Measurements from ENCODE around the gene ODC1.
"Not testable (repeated sequence)": the region's sequence is repeated elsewhere in the genome, so short reads cannot be mapped to it uniquely, and the experiment has no call there.

Gene ODC1

GRCh38 chr2:10447895-10448575, at the start of gene ODC1:
Gene ODC1, minus strand, starts transcription at chr2:10448327. Its CDS starts 3,295 bp downstream, at chr2:10445032.
- no peaks in the 10 kb centered on the region for H3K27me3 Mint-ChIP-seq
- H3K36me3 Mint-ChIP-seq (ENCODE audit: low read depth): peaks cover 37% of the 10 kb centered on the region
- peak within 1 kb of the TSS; percentile 97 for H3K27ac Mint-ChIP-seq
- H3K4me1 Mint-ChIP-seq (ENCODE audit: low read depth): peaks cover 59% of the 10 kb centered on the region
- peak within 1 kb of the TSS; percentile 94 for H3K4me3 Mint-ChIP-seq
- no peaks in the 10 kb centered on the region for H3K9me3 Mint-ChIP-seq

GRCh38 chr2:10497797-10498251, 49.7 kb upstream of the ODC1 start:
- Mint-ChIP-seq H3K27ac (no peak overlapping the region), H3K9me3 (no peaks in the 10 kb centered on the region), H3K4me1 (ENCODE audit: low read depth) (peaks cover 31% of the 10 kb centered on the region), H3K4me3 (no peak overlapping the region), H3K27me3 (peaks cover 18% of the 10 kb centered on the region), H3K36me3 (ENCODE audit: low read depth) (no peaks in the 10 kb centered on the region)

GRCh38 chr2:10495988-10496313, 47.8 kb upstream of the ODC1 start:
- Mint-ChIP-seq H3K36me3 (ENCODE audit: low read depth) (no peaks in the 10 kb centered on the region), H3K4me3 (no peak overlapping the region), H3K27ac (no peak overlapping the region), H3K9me3 (no peaks in the 10 kb centered on the region), H3K4me1 (ENCODE audit: low read depth) (peaks cover 31% of the 10 kb centered on the region), H3K27me3 (peaks cover 18% of the 10 kb centered on the region)

DNA sequence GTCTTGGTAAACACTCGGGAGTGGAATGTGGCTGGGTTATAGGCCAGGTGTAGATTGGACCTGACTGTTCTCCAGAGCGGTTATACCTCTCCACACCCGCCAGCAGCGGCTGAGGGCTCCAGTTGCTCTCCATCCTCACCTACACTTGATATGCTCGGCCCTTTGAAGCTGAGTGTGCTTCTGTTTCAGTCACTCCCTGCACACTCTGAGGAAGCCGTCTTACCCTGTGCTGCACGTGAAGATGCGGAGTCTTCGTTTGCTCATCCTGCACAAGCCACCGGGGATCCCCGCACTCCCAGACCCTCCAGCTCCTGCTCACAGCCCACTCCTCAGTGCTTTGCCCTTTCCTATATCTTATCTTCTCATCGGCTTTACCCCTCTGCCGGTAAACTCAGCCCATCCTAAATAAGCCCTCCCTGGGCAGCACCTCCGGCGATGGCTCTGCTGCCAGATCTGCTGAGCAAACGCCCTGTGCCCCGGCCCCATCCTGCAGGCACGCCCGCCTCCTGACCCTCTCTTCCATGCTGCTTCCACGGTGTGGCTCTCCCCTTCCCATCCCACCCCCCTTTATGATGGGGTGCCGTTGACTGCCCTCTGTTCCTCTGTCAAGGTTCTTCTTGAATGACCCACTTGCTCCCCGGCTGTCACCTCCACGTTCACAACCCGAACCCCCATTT, 47.3 kb upstream of the ODC1 start:
- Mint-ChIP-seq H3K4me1 (ENCODE audit: low read depth) (peaks cover 31% of the 10 kb centered on the region), H3K27me3 (peaks cover 18% of the 10 kb centered on the region), H3K36me3 (ENCODE audit: low read depth) (no peaks in the 10 kb centered on the region), H3K4me3 (no peak overlapping the region), H3K27ac (no peak overlapping the region), H3K9me3 (no peaks in the 10 kb centered on the region)

- Mint-ChIP-seq H3K4me3 (no peak overlapping the region), H3K36me3 (ENCODE audit: low read depth) (no peaks in the 10 kb centered on the region), H3K27ac (no peak overlapping the region), H3K27me3 (peaks cover 23% of the 10 kb centered on the region), H3K9me3 (no peaks in the 10 kb centered on the region), H3K4me1 (ENCODE audit: low read depth) (peaks cover 31% of the 10 kb centered on the region)
These were observed 46.4 kb upstream of the ODC1 start for GRCh38 chr2:10494351-10495066.

DNA sequence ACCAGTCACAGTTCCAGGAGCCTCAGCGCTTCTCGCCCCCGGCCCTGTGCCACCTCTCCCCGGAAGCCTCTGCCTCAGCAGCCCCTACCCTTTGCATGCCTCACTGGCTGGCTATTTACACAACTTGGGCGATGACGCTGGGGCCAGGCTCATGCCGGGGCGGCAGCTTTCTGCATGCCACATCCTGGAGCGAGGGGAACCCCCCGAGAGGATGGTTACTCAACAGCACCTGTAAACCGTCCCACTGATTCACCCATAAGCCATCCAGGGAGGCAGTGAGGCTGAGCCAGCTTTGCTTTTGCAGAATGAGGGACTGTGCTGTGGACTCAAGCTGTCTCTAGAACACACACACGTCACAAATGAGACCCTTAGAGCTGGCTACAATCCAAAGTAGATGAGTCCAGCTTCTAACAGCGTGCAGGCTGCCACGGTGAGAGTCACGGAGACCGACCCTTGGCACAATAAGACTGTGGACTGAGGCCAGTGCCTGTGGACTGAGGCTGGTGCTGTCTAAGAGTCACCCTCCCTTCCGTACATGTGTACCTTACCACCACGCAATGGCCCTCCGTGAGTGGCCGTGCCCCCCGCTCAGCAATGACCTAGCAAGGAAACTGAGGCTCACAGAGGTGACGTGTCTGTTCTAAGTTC, 45.6 kb upstream of the ODC1 start:
- peaks cover 23% of the 10 kb centered on the region for H3K27me3 Mint-ChIP-seq
- no peaks in the 10 kb centered on the region for H3K9me3 Mint-ChIP-seq
- no peaks in the 10 kb centered on the region for H3K36me3 Mint-ChIP-seq (ENCODE audit: low read depth)
- no peak overlapping the region for H3K4me3 Mint-ChIP-seq
- peak overlapping the region; percentile 31 for H3K27ac Mint-ChIP-seq
- peaks cover 33% of the 10 kb centered on the region for H3K4me1 Mint-ChIP-seq (ENCODE audit: low read depth)

- Mint-ChIP-seq H3K36me3 (ENCODE audit: low read depth) (no peaks in the 10 kb centered on the region), H3K9me3 (no peaks in the 10 kb centered on the region), H3K4me3 (no peak overlapping the region), H3K4me1 (ENCODE audit: low read depth) (peaks cover 35% of the 10 kb centered on the region), H3K27me3 (peaks cover 23% of the 10 kb centered on the region), H3K27ac (peak overlapping the region; percentile 31)
These were observed 45.0 kb upstream of the ODC1 start for GRCh38 chr2:10493075-10493633.

DNA sequence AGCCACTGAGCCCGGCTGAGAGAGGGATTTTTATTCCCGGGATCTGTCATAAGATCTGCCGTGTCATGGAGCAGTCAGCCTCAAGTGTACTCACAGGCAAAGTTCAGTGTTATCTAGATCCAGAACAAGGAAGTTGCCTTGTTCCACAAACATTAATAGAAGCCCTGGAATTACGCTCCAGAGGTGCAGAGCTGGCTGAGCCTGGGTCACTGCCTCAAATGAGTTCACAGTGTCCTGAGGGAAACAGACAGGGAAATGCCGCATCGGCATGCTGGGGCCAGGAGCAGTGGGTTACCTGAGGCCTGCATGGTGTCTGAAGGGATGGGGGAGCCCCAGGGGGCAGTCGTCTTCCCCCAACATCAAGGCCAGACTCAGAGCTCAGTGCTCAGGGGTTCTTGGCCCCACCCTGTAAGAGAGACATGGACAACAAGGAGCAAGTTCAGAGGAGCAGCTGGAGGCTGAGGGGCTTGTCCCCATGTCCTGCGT, 42.7 kb upstream of the ODC1 start:
- no peak overlapping the region for H3K27ac Mint-ChIP-seq
- H3K4me1 Mint-ChIP-seq (ENCODE audit: low read depth): peaks cover 43% of the 10 kb centered on the region
- H3K36me3 Mint-ChIP-seq (ENCODE audit: low read depth): no peaks in the 10 kb centered on the region
- peaks cover 19% of the 10 kb centered on the region for H3K27me3 Mint-ChIP-seq
- no peaks in the 10 kb centered on the region for H3K9me3 Mint-ChIP-seq
- no peak overlapping the region for H3K4me3 Mint-ChIP-seq

DNA sequence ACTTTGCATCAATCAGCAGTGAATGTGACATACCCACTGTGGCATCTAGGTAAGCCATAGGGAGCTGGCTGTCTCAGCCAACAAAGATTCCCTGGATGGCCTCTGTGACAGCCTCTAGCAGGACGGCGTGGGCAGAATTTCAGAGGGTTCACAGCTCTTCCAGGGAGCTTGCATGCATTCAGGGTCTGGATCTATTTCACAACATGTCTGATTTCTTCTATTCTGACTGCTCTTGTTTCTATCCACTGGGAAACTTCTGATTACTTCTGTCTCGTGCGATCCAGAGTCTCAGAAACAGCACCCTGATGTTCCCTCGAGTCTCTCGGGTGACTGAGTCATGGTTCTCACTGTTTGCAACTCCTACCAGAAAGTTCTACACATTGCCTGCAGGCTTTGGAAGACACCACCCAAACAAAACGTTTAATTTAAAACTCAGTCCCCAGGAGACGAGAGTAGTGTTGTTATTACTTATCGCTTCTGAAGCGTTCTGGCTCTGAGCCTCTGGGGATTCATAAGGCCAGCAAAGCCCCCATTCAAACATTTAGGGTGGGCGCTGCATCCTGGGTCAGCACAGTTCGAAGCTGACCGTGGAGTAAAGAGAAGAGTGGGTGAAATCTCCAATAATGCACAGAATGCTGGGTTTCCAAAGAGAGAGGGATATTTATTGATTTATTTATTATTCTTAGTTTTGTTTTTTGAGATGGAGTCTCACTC, 41.9 kb upstream of the ODC1 start:
- no peaks in the 10 kb centered on the region for H3K36me3 Mint-ChIP-seq (ENCODE audit: low read depth)

DNA sequence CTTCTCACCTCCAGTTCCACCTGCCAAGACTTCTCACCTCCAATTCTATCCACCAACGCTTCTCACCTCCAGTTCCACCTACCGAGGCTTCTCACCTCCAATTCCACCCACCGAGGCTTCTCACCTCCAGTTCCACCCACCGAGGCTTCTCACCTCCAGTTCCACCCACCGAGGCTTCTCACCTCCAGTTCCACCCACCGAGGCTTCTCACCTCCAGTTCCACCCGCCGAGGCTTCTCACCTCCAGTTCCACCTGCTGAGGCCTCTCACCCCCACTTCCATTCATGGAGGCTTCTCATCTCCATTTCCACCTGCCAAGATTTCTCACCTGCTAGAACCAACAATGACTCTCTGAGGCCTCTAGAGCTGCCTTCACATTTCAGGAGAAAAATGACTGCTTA, 40.0 kb upstream of the ODC1 start:
- not testable (repeated sequence) for H3K36me3 Mint-ChIP-seq (ENCODE audit: low read depth); H3K9me3 Mint-ChIP-seq; H3K27ac Mint-ChIP-seq; H3K4me3 Mint-ChIP-seq
- H3K4me1 Mint-ChIP-seq (ENCODE audit: low read depth): peaks cover 28% of the 10 kb centered on the region
- H3K27me3 Mint-ChIP-seq: peaks cover 17% of the 10 kb centered on the region

More for the DNA sequence above, 41.9 kb upstream of the ODC1 start:
- H3K27ac Mint-ChIP-seq: no peak overlapping the region
- no peak overlapping the region for H3K4me3 Mint-ChIP-seq
- peaks cover 11% of the 10 kb centered on the region for H3K27me3 Mint-ChIP-seq
- no peaks in the 10 kb centered on the region for H3K9me3 Mint-ChIP-seq
- peaks cover 43% of the 10 kb centered on the region for H3K4me1 Mint-ChIP-seq (ENCODE audit: low read depth)

DNA sequence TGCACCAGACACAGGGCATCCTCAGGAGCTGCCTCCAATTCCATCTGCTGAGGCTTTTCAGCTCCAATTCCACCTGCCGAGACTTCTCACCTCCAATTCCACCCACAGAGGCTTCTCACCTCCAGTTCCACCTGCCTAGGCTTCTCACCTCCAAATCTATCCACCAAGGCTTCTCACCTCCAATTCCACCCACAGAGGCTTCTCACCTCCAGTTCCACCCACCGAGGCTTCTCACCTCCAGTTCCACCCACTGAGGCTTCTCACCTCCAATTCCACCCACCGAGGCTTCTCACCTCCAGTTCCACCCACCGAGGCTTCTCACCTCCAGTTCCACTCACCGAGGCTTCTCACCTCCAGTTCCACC, 39.6 kb upstream of the ODC1 start:
- H3K27ac Mint-ChIP-seq; H3K9me3 Mint-ChIP-seq; H3K36me3 Mint-ChIP-seq (ENCODE audit: low read depth); H3K4me3 Mint-ChIP-seq: not testable (repeated sequence)
- Mint-ChIP-seq H3K27me3 (peaks cover 20% of the 10 kb centered on the region), H3K4me1 (ENCODE audit: low read depth) (peaks cover 26% of the 10 kb centered on the region)

GRCh38 chr2:10487081-10487740, 39.1 kb upstream of the ODC1 start:
- H3K36me3 Mint-ChIP-seq (ENCODE audit: low read depth): no peaks in the 10 kb centered on the region
- H3K4me3 Mint-ChIP-seq: no peak overlapping the region
- peaks cover 25% of the 10 kb centered on the region for H3K27me3 Mint-ChIP-seq
- peak overlapping the region; percentile 45 for H3K27ac Mint-ChIP-seq
- H3K4me1 Mint-ChIP-seq (ENCODE audit: low read depth): peaks cover 26% of the 10 kb centered on the region
- H3K9me3 Mint-ChIP-seq: no peaks in the 10 kb centered on the region

GRCh38 chr2:10486601-10487079, 38.5 kb upstream of the ODC1 start:
- Mint-ChIP-seq H3K4me3 (no peak overlapping the region), H3K36me3 (ENCODE audit: low read depth) (no peaks in the 10 kb centered on the region), H3K9me3 (no peaks in the 10 kb centered on the region), H3K4me1 (ENCODE audit: low read depth) (peaks cover 26% of the 10 kb centered on the region), H3K27ac (no peak overlapping the region), H3K27me3 (peaks cover 25% of the 10 kb centered on the region)

- H3K36me3 Mint-ChIP-seq (ENCODE audit: low read depth): no peaks in the 10 kb centered on the region
- H3K27me3 Mint-ChIP-seq: peaks cover 29% of the 10 kb centered on the region
- peaks cover 26% of the 10 kb centered on the region for H3K4me1 Mint-ChIP-seq (ENCODE audit: low read depth)
- H3K27ac Mint-ChIP-seq: no peak overlapping the region
- no peak overlapping the region for H3K4me3 Mint-ChIP-seq
- H3K9me3 Mint-ChIP-seq: no peaks in the 10 kb centered on the region
These were observed 38.0 kb upstream of the ODC1 start for GRCh38 chr2:10486091-10486490.
